GM21390 (cell line): Measurements from ENCODE around the gene SPTSSB.
A peak's percentile ranks its signal among the peaks of the same experiment; 100 is the strongest.

Experiments
- ATAC-seq: cut with Tn5 transposase; IDR thresholded peaks from one replicate; pipeline ENCODE4 v1.9.1; 2021; ENCODE audit not compliant: unreplicated experiment

The SPTSSB gene

GRCh38 chr3:161339517-161340500, 31.5 kb downstream of the SPTSSB start:
- no peak for ATAC-seq

DNA sequence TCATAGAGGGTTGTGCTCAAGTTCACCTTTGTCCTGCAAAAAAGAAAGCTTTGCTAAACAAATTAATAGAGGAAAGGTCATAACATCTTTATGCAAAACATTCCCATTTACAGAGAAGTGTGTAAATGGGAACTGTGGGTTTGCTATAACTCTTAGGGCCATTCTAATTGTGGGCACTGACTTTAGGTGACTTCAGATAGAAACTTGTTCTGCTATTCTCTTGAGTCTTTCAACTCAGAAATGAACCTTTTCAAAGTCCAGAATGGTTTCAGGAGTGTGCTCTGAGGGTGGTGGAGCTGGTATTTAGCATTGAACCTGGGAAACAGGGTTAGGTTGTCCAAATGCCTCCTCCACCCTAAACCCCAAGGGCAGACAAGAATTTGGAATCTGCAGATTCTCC, 34.0 kb downstream of the SPTSSB start:
- no peak for ATAC-seq

DNA sequence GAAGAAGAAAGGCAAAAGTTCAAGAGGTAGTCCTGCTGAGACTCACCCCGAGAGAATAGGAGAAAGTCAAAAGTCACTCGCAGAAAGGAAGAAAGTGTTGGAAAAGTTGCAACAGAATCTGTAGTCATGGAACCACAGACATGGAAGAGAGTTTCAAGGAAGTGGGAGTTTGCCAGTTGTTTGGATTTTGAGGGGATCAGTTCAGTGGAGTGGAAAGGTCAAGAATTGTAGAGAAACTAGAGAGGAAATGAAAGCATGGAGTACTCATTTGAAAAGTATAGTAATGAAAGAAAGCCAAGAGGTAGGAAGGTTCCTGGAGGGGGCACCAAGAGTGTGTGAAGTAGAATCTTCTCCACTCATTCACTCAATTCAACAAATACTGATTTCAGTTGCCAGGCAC, 34.7 kb downstream of the SPTSSB start:
- ATAC-seq: no peak

DNA sequence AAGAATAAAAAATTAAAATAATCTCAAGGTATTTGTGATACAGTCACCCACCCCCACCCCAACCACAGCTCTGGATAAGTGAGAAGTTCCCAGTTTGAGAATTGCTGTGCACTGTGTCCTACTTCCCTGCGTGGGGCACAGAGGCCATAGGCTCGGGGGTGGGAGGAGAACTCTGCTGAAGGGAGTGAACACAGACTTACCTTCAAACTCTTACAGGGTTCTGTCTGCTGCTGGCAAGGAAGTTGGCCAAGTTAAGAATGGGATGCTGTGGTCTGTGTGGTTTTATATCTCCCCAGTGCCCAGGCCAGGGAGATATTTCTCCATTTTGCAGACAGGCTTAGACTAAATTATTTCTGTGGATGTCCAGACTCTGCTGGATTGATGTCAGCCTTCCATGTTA, 37.6 kb downstream of the SPTSSB start:
- no peak for ATAC-seq

GRCh38 chr3:161332792-161333191, 38.5 kb downstream of the SPTSSB start:
- no peak for ATAC-seq

DNA sequence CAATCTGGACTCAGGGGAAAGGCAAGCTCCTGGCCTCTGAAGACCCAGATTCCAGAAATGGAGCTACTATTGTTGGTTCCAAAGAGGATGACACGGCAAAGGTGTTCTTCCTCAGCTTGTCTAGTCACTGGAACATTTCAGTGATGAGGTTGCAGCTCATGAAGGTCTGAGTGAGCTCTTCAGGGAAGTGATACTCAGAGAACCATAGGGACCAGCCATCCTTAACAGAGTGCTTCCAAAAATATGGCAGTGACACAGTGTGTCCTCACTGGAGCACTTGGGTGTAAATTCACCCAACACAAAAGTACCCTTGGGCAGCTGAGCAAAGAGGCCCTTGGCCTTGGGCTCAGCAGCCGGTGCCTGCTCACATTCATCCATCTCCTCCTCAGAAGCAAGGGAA, 46.3 kb downstream of the SPTSSB start:
- ATAC-seq: no peak

- no peak for ATAC-seq
These were observed 47.2 kb downstream of the SPTSSB start for GRCh38 chr3:161323926-161324621.

DNA sequence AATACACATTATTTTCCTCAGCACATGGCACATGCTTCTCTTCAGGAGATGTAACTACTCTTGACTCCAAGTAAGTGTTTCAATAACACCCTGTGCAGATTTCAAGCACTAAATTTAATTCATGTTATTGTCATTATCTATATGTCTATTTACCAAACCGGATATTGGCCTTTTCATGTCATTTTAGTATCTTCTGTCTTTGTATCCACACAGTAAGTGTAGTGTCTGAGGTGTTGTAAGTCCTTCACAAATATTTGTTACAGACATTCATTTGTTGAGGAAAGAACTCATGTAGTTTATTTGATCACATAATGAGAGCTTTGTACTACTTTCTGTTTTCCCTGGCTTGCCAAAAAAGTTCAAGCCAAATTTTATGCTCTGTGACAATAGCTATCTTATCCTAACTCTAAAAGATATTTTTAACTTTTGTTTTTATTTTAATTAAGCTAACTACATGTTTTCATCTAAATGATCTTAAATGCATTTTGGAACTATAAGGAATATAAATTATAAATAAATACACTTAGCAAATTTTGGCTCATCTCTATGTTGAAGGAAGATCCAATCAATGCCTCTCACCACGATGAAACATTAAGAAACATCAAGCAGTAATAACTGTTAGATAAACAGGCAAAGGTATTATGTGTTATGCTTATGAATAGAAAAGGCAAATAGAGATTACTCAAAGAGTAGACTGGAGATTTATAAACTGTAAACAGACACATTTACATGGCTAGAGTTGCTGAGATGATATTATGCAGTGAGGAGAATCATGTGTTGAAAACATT, 48.3 kb downstream of the SPTSSB start:
- no peak for ATAC-seq

GRCh38 chr3:161320837-161321236, 50.5 kb downstream of the SPTSSB start:
- ATAC-seq: no peak

- no peak for ATAC-seq
These were observed 51.5 kb downstream of the SPTSSB start for GRCh38 chr3:161319867-161320266.

DNA sequence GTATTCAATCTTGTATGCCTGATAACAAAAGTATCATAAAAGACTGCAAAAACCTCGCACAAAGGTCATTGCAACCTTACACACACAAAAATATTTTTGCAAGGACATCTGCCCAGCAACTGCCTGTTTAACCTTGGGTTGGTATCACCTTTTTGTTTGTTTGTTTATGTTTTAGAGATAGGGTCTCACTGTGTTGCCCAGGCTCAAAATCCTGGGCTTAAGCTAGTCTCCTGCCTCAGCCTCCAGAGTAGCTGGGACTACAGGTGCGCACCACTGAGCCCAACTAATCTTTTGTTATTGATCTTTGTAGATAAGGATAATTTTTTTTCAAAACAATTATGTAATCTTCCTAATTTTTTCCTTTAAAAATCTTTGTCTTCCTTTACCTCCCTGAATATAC, 54.2 kb downstream of the SPTSSB start:
- ATAC-seq: no peak

DNA sequence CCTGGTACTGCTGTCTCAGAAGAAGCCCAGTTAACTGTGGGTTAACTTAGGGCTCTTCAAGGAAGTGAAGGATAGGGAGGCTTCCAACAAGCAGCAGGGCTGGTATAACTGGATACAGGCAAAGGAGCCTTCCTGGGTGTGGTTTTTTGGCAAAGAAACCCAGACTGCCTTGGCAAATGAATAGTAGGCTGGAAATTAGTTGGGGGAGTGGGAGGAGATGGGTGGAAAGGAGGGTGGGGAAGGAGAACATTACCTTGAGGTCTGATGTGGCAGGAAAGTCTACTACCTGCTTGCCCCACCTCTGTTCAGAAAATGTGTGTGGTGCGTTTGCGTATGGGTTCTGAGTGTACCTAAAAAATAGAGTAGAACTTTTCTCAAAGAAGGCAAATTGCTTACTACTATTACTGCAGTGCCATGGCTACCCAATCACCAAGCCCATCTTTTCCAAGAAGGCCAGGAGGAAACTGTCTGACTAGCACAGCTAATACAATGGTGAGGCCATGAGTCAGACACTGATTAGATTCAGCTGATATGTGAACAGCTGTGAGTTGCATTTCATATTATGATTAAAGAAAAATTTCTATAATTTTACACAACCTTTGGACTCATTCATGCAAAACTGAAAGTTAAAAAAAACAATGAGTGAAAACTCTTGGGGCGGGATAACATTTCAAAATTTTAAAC, 55.2 kb downstream of the SPTSSB start:
- ATAC-seq: no peak

DNA sequence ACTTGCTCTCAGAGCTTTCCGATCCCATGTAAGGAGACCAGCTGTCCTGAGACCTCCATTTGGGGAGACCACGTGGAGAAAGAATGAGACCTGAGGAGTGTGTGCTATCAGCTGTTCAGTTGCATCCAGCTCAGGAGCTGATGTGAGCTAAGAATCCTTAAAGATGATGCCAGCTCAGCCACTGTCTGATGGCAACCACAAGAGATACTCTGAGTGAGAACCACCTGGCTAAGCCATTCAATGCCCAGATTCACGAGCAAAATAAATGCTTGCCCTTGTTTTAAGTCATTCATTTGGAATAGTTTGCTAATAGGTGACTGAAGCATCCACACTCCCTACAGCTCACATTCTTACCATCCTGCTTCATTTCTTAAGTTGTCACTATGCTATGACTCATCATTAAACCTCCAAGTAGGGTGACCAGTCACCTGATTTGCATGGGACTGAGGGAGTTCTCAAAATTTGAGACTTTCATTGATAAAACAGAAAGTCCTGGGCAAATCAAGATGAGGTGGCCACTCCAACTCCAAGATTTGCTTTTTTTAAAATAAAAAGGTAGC, 56.4 kb downstream of the SPTSSB start:
- peak; percentile 45 for ATAC-seq

DNA sequence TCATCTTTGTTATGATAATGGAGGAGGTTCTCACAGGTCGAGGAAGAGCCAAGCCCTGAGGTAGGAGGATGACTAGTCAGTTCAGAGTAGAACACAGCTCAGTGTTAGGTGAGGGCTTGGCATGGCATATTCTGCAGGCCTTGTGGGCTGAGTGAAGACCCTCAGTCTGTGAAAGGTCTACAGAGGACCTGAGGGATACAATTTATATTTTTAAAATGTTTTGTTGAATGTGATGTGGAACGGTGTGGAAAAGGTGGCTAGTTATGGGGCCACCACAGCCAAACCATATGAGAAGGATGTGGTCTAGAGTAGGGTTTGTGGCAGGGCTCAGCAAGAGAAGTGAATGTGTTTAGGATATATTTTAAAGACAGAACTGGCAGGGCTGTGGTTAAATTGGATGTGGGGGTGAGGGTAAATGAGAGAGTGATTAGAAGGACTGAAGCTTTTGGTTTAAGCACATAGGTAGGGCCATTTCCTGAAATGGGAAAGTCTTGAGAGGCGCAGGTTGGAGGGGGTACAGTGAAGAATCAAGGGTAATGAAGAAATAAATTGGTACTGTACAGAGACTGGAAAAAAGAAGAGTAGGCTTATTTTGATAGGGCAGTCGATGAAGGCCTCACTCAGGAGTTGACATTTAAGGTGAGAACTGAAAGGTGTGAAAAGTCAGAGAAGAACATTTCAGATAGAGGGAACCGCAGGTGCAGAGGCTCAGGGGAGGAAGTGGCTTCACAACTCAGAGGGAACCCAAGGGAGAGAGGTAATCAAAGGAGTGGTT, 60.5 kb downstream of the SPTSSB start:
- ATAC-seq: peak; percentile 79

DNA sequence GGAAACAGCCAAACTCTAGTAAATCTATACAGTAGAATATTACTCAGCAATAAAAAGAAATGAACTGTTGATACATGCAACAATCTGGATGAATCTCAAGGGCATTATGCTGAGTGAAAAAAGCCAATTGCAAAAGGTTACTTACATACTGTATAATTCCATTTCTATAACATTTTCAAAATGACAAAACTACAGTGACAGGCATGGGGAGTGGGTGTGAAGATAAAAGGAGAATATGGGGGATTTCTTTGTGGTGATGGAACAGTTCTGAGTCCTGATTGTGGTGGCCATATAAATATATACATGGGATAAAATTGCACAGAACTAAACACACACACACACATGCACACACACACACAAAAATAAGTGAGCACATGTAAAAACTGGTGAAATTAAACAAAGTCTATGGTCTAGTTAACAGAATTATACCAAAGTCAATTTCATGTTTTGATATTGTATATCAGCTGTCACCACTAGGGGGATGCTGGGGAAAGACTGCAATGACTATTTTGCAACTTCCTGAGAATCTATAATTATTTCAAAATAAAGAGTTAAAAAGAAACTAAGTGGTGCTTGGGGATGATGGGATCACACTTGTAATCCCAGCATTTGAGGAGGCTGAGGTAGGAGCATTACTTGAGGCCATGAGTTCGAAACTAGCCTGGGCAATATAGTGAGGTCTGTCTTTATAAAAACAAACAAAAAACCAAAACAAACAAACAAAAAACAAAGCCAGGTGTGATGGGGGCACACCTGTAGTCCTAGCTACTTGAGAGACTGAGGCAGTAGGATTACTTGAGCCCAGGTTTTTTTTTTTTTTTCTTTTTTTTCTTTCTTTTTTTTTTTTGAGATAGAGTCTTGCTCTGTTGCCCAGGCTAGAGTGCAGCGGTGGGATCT, 66.0 kb downstream of the SPTSSB start:
- no peak for ATAC-seq

DNA sequence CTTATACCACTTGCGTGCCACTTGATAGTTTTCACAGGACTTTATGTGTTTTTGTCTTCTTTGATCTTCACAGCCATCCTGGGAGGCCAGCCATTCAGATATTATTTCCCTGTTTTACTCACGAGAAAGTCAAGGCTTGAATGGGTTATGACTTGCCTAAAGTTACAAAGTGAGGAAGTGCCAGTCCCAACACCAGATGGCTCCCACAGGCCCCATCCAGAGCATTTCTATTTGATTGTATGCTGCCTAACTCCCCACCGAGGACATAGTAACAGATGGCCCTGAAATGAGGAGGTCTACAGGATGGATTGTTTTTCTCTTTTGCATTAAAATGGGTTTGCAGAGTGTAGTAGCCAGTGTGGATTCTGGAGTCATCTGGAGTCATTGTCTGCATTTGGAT, 74.5 kb downstream of the SPTSSB start:
- no peak for ATAC-seq

DNA sequence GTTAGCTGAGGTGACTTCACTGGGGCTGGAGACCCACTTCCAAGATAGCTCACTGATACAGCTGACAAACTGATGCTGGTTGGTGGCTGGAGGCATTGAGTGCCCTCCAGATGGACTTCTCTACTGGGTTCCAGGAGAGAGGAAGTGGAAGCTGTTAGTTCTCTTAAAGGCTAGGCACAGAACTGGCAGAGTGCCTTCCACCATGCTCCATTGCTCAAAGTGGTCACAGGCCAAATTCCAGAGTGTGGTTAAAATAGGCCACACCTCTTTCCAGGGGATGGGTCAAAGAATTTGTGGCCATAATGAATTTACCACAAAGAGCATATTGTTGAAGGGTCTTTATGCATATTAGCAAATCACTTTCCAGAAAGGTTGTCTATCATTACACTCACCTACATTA, 76.0 kb downstream of the SPTSSB start:
- ATAC-seq: no peak
